Stimulated activated CD8-positive, alpha-beta memory T cell treated with anti-CD3 and anti-CD28 coated beads, Interleukin-12 subunit alpha, Interleukin-12 subunit beta, amount 100 ng/mL, for 24 hours (primary cell): Measurements from ENCODE around the gene CSNK1E.

ENCODE experiments used
- DNase-seq: peaks from one replicate; pipeline ENCODE4 v3.0.0-alpha.2; 2020; ENCODE audit errors: extremely low read depth

CSNK1E gene

GRCh38 chr22:38273135-38273826 lies 44.0 kb downstream of the CSNK1E start:
- no peak for DNase-seq

- DNase-seq = peak; percentile 51
Observed at GRCh38 chr22:38272373-38273134, 44.7 kb downstream of the CSNK1E start, which contains the start of gene TMEM184B. TSS of gene TMEM184B (minus strand) at chr22:38273010. CDS start at chr22:38247961, 25,049 bp downstream.

- DNase-seq = no peak
Observed at GRCh38 chr22:38271927-38272372, 45.3 kb downstream of the CSNK1E start.

DNA sequence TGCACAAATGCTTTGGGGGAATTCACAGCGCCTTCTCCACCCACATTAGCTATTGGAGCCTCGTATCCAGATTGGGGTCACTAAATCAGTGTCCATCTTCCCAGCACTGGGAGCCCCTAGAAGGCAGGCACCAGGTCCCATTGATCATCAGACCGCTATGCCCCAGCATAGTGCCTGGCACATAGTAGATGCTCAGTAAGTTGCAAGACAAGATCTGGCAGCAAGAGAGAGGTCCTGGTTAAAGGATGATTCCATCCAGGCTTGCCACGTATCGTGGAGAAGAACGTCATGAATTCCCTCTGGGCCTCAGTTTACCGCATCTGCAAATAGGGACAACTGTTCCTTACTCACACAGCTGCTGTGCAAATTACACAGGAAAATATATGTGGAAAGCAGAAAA lies 46.1 kb downstream of the CSNK1E start:
- no peak for DNase-seq

DNA sequence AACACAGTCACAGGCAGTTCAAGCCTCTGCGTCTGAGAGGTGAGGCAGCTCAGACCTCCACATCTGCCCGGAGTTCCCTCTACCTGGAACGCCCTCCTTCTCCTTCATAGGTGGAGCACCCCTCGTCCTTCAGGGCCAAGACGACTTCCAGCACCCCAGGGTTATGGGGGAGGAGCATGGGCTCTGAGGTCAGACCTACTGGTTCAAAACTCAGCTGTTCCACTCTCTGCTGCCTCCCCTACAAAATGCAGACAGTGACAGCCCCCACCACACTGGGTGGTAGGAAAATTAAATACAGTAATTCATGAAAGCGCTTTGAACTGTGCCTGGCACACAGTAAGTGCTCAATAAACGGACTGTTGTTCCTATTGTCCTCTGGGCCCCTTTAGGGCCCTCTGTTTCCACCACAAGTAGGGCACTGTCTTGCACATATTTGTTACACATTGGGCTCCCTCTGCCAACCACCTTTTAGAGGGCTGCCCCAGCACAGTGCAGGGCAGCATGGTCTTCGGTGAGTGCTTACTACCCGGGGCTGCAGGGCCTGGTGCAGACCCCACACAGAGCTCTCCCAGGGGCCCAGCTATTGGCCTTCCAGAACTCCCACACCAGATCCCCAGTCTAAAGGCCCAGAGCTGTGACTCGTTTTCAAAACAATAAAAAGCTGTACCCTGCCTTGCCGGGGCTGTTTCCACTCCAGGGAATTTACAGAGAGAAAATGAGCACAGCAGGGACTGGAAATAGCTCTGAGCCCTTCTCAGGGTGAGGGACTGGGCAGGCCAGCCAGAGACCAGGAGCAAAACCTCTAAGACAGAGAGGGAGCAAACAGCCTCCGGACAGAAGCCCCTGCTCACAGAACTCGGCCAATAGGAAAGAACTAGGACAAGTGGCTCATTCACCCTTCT lies 46.9 kb downstream of the CSNK1E start:
- DNase-seq = no peak

GRCh38 chr22:38269466-38269865 lies 47.8 kb downstream of the CSNK1E start:
- no peak for DNase-seq

GRCh38 chr22:38267086-38267485 lies 50.1 kb downstream of the CSNK1E start:
- no peak for DNase-seq

GRCh38 chr22:38266120-38266519 lies 51.1 kb downstream of the CSNK1E start:
- no peak for DNase-seq

- DNase-seq = no peak
Observed at GRCh38 chr22:38264322-38264843, 52.9 kb downstream of the CSNK1E start.

GRCh38 chr22:38262051-38262795 lies 55.0 kb downstream of the CSNK1E start:
- DNase-seq = no peak

DNA sequence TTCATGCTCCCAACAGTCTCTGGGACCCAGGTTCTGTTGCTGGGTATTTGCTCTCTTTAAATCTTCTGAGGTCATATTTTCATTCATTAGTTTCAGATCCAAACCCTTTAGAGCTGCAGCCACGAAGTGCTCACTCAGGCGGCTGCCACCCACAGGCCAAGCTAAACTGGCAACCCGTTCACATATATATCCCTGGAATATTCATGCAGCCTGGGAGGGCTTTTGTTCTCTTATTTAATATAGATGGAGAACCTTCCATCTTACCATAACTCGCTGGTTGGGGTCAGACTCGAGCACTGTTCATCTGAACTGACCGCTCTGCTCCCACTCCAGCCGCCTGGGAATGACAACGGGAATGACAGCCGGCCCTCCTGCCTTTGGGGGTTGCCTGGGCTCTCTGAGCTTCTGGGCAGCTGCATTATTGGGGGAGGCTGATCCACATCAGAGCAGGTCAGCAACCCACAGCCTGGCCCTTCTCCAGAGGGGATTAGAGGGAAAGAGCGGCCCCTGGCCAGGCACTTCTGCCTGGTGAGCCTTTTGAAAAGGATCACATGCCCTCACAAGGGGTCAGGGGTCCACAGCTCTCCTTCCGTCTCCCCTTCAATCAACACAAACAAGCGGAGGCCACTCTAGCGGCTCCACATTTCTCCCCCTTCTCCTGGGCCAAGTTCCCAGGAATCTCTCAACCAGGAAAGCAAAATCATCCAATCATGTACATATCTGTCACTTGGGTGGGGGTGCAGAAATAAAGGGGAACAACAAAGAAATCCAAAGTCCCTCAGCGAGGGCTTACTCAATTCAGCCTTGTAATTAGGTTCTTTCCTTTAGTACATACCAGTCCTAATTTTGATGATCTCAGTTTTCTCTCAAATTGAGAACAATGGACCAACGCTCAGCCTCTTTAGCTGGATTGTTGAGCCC lies 56.2 kb downstream of the CSNK1E start:
- no peak for DNase-seq

- no peak for DNase-seq
Observed at GRCh38 chr22:38259370-38259769, 57.9 kb downstream of the CSNK1E start.

- DNase-seq = no peak
Observed at GRCh38 chr22:38258895-38259294, 58.3 kb downstream of the CSNK1E start.

- no peak for DNase-seq
Observed at GRCh38 chr22:38257650-38258250, 59.5 kb downstream of the CSNK1E start.

DNA sequence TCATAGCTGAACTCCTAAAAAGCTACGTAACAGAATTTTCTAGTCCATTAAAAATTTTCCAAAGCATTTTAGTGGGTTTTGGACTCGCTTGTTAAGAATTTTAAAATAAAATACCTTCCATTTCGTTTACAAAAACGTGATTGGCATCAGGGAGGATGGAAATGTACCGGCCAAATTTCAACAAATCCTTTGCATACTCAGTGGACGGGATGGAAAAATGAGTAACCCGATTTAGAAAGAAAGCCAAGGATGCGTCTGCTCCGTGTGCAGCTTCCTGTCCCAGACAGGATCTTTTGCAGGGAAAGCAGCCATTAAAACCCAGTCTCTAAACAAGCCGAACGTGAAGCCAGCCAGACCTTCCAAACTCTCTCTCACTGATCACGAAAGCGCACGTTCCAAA lies 60.1 kb downstream of the CSNK1E start:
- DNase-seq = no peak

GRCh38 chr22:38255697-38256096 lies 61.5 kb downstream of the CSNK1E start:
- DNase-seq = no peak

DNA sequence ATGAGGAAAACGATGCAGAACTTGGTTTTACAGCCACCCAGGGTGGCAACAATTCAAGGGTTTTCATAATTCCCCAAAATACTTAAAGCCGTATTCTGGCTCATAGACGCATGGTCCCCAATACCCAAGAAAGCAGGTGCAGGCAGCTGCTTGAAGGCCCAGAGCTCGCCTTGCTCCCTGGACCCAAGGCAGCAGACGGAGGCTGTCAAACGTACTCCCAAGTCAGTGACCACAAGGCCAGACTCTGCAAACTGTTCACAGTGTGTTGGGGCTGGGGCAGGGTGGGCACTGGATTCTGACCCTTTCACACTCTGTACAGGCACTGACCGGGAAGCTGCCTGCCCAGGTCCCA lies 65.9 kb downstream of the CSNK1E start:
- DNase-seq = no peak

DNA sequence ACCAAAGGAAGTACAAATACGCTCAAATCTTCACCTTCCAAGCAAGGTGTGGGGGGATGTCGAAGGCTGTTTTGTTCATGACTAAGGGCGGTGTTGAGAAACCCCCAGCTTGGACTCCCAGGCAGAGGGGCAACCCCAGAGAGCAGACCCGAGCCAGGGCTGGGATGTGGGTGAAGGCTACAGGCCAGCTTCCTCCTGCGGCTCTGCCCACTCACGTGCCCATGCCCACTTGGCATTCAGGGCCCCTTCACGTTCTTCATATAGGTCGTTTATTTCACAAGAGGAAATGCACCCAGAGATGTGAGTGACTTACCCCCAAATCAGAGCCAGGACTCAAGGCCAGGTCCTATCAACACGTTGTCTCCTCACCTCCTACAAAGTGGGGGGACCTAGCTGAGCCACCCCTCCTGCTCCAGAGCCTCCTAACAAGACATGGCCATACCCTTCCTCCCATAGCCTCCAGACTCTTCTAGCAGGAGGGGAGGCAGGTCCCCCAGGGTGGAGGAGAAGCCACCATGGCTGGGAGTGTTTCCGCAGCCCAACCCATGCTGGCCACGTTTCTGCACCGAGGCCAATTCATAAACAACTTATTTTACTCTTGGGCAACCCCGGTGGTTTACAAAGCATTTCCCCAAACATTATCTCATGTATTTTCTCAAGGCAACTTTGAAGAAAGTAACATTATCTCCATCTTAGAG lies 66.4 kb downstream of the CSNK1E start:
- DNase-seq = no peak
